ENCODE measurements around the gene IER5. TPM values are rescaled to one million over a fixed set of nuclear protein-coding genes. Genes with fewer than 3 reads are reported as not detected.
A peak's percentile ranks its signal among the peaks of the same experiment; 100 is the strongest.

IER5 gene
- total RNA-seq, 1 donor: 17.4 TPM

DNA sequence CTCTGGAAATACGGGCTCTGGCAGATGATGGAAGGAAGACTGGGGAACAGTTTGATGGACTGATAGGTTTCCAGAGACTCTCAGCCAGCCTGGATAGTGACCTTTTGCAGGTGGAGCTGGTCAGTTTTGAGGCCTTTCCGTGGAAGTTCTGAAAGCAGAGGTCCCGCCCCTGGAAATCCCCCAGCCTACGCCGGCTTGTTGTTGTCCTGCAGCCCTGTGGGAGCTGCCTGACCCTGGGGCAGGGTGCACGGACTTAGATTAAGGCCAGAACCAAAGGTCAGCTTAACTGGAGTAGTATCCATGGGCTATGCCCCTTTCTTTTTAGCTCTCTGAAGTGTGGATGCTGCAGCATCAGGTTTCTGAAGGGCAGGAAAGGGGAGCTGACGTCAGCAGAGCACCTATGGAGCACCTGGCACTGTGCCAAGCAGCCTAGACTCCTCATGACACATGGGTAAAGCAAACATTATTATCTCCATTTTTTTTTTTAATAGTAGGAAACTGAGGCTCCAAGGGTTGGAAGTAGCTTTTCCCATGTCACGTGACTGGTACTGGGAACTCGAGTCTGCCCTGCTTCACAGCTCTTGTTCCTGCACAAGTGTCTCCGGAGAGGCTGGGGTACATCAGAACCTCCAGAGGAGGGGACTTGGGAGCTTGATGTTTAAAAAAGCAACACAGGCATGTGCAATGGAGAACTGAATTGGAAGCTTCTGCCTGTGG, 38.5 kb downstream of the IER5 start:
- H3K79me2 ChIP-seq (ENCODE audit: insufficient read depth, low read length): no peaks in the 10 kb centered on the region
- TF ChIP-seq, protein P1, sequence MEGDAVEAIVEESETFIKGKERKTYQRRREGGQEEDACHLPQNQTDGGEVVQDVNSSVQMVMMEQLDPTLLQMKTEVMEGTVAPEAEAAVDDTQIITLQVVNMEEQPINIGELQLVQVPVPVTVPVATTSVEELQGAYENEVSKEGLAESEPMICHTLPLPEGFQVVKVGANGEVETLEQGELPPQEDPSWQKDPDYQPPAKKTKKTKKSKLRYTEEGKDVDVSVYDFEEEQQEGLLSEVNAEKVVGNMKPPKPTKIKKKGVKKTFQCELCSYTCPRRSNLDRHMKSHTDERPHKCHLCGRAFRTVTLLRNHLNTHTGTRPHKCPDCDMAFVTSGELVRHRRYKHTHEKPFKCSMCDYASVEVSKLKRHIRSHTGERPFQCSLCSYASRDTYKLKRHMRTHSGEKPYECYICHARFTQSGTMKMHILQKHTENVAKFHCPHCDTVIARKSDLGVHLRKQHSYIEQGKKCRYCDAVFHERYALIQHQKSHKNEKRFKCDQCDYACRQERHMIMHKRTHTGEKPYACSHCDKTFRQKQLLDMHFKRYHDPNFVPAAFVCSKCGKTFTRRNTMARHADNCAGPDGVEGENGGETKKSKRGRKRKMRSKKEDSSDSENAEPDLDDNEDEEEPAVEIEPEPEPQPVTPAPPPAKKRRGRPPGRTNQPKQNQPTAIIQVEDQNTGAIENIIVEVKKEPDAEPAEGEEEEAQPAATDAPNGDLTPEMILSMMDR (IDR thresholded peaks at IDR 0.05; ENCODE audit: extremely low read depth, low read depth, low read length): no peak
- no peaks in the 10 kb centered on the region for H3K9me3 ChIP-seq (ENCODE audit: low read depth, low read length)
- DNase-seq (ENCODE audit: insufficient read length, low spot score, missing footprints): no peak
- H3K4me2 ChIP-seq (ENCODE audit: insufficient read depth, low read length): no peak overlapping the region
- no peak overlapping the region for H2AFZ ChIP-seq (ENCODE audit: low read length)
- H4K20me1 ChIP-seq (ENCODE audit: insufficient read depth, low read length): no peaks in the 10 kb centered on the region
- H3K4me3 ChIP-seq (ENCODE audit: insufficient read depth, low read length): no peak overlapping the region
- H3K27me3 ChIP-seq (ENCODE audit: insufficient read depth, low read length): no peaks in the 10 kb centered on the region
- no peaks in the 10 kb centered on the region for H3K4me1 ChIP-seq (ENCODE audit: insufficient read depth, low read length)
- no peak overlapping the region for H3K27ac ChIP-seq (ENCODE audit: low read depth, low read length)
- no peaks in the 10 kb centered on the region for H3K36me3 ChIP-seq (ENCODE audit: insufficient read depth, low read length)

DNA sequence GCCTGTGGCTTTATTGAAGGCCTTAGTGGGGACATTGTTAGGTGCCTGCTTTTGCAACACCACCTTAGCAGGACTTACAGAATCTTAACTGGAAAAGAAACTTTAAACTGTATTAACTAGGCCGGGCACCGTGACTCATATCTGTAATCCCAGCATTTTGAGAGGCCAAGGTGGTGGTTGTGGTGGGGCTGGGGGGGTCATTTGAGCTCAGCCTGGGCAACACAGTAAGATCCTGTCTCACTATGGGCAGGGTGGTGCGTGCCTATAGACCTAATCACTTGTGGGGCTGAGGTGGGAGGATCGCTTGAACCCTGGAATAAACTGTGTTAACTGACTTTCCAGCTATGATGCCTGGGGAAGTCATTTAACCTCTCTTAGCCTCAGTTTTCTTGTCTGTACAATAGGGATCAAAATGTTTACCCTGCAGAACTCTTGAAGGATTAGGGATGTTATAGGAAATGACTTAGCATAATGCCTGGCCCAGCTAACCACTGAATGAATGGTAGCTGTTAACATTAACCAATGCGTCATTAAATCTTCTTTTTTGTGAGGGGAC, 39.5 kb downstream of the IER5 start:
- Histone ChIP-seq H3K36me3 (ENCODE audit: insufficient read depth, low read length) (no peaks in the 10 kb centered on the region), H3K4me1 (ENCODE audit: insufficient read depth, low read length) (no peaks in the 10 kb centered on the region), H3K79me2 (ENCODE audit: insufficient read depth, low read length) (no peaks in the 10 kb centered on the region), H3K9me3 (ENCODE audit: low read depth, low read length) (no peaks in the 10 kb centered on the region), H3K4me3 (ENCODE audit: insufficient read depth, low read length) (no peak overlapping the region), H3K27me3 (ENCODE audit: insufficient read depth, low read length) (no peaks in the 10 kb centered on the region), H2AFZ (ENCODE audit: low read length) (no peak overlapping the region), H3K27ac (ENCODE audit: low read depth, low read length) (no peak overlapping the region), H4K20me1 (ENCODE audit: insufficient read depth, low read length) (no peaks in the 10 kb centered on the region), H3K4me2 (ENCODE audit: insufficient read depth, low read length) (no peak overlapping the region)
- DNase-seq (ENCODE audit: insufficient read length, low spot score, missing footprints): peak; percentile 25
- TF ChIP-seq, protein P1 (IDR thresholded peaks at IDR 0.05; ENCODE audit: extremely low read depth, low read depth, low read length): no peak

DNA sequence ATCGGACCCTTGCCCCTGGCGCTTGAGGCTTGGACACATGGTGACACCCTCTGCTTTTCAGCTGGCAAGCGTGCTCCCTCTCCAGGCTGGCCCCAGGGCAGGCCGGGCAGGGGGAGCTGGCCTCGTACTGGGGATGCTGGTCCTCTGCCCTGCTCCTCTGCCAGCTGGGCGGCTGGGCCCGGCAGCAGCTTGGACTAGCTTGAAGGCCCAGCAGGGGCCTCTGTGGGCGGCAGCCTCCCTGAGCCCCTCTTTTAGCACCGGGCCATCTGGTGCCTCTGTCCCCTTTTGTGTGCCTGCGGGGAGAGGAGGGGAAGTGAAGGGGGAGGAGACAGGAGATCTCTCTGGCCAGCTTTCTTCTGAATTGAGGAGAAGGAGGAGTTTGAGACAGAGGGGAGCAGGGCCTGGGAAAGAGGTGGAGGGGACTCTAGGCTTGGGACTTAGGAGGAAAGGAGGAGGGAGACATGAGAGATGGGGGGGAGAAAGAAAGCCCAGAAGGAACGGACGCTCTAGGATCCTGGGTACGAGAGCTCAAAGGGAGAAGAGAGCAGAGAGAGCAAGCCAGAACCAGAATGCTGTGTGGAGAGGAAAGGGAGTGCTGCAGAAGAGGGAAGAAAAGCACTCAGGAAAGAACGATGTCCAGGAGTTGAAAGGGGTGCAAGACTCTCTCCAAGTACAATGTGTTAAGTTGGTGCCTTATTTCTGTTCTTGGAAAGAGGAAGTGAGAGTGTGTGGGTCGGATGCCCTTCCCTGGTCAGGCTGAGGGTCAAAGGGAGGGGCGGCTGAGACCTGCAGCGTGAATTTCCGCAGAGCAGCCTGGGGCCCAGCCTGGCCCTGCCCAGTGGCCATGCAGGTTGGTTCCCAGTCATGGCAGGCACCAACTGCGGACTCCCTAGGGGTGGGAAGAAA, 40.3 kb downstream of the IER5 start:
- H3K27me3 ChIP-seq (ENCODE audit: insufficient read depth, low read length): no peaks in the 10 kb centered on the region
- no peaks in the 10 kb centered on the region for H3K4me1 ChIP-seq (ENCODE audit: insufficient read depth, low read length)
- H3K4me2 ChIP-seq (ENCODE audit: insufficient read depth, low read length): no peak overlapping the region
- no peaks in the 10 kb centered on the region for H4K20me1 ChIP-seq (ENCODE audit: insufficient read depth, low read length)
- TF ChIP-seq, protein P1 (IDR thresholded peaks at IDR 0.05; ENCODE audit: extremely low read depth, low read depth, low read length): no peak
- H3K36me3 ChIP-seq (ENCODE audit: insufficient read depth, low read length): no peaks in the 10 kb centered on the region
- no peak overlapping the region for H3K27ac ChIP-seq (ENCODE audit: low read depth, low read length)
- peak overlapping the region; percentile 57 for H2AFZ ChIP-seq (ENCODE audit: low read length)
- no peak overlapping the region for H3K4me3 ChIP-seq (ENCODE audit: insufficient read depth, low read length)
- no peaks in the 10 kb centered on the region for H3K9me3 ChIP-seq (ENCODE audit: low read depth, low read length)
- no peaks in the 10 kb centered on the region for H3K79me2 ChIP-seq (ENCODE audit: insufficient read depth, low read length)
- DNase-seq (ENCODE audit: insufficient read length, low spot score, missing footprints): no peak
